GM21619 (cell line): Measurements from ENCODE around the gene HACD4.
"Not testable (repeated sequence)": the region's sequence is repeated elsewhere in the genome, so short reads cannot be mapped to it uniquely, and the experiment has no call there.

Experiments used
- ATAC-seq: cut with Tn5 transposase; IDR thresholded peaks from one replicate; pipeline ENCODE4 v1.9.1; 2021; ENCODE audit not compliant: unreplicated experiment

The HACD4 gene

GRCh38 chr9:20973246-20973947 is 58.0 kb downstream of the HACD4 start:
- ATAC-seq, result not testable (repeated sequence)

- ATAC-seq, result no peak
Observed at GRCh38 chr9:20972684-20973083, 58.8 kb downstream of the HACD4 start.

- no peak for ATAC-seq
Observed at GRCh38 chr9:20962536-20963225, 68.8 kb downstream of the HACD4 start.

GRCh38 chr9:20950707-20951106 is 80.7 kb downstream of the HACD4 start:
- no peak for ATAC-seq
